ENCODE results near the gene OPCML. TPM values are rescaled to one million over a fixed set of nuclear protein-coding genes. Genes with fewer than 3 reads are reported as not detected.

OPCML gene
- total and polyA plus RNA-seq, 2 experiments from 2014 or later: 1.2 to 4.4 TPM

GRCh38 chr11:132681971-132682370 lies 850.3 kb downstream of the OPCML start (continued):
- TF ChIP-seq ZNF462 (CRISPR knock-in tag; IDR thresholded peaks at IDR 0.05) (no peak), ETS1 (IDR thresholded peaks at IDR 0.05) (no peak), POLR2AphosphoS5 (IDR thresholded peaks at IDR 0.05; ENCODE audit: low read depth) (no peak)

- H3K27me3 ChIP-seq (ENCODE audit: insufficient read depth): no peaks in the 10 kb centered on the region
- no peak overlapping the region for H3K4me3 Mint-ChIP-seq
- no peak for TF ChIP-seq POLR2AphosphoS5 (IDR thresholded peaks at IDR 0.05; ENCODE audit: low read depth)
- no peak for TF ChIP-seq REST (IDR thresholded peaks at IDR 0.05; ENCODE audit: unreplicated experiment)
- no peak for TF ChIP-seq ZNF462 (CRISPR knock-in tag; IDR thresholded peaks at IDR 0.05)
Measured at GRCh38 chr11:132680584-132680983, 851.7 kb downstream of the OPCML start.

More at GRCh38 chr11:132680584-132680983, 851.7 kb downstream of the OPCML start:
- Histone ChIP-seq H3K36me3 (ENCODE audit: insufficient read depth) (no peaks in the 10 kb centered on the region), H3K79me2 (replicated peaks; ENCODE audit: insufficient read depth) (no peaks in the 10 kb centered on the region), H3K4me2 (no peak overlapping the region), H2AFZ (no peak overlapping the region), H4K20me1 (replicated peaks; ENCODE audit: insufficient read depth) (no peaks in the 10 kb centered on the region), H3K27ac (ENCODE audit: low read depth) (no peak overlapping the region), H3K9me2 (ENCODE audit: insufficient read depth) (no peaks in the 10 kb centered on the region), H3F3A (replicated peaks; ENCODE audit: low read depth) (no peaks in the 10 kb centered on the region), H3K4me1 (ENCODE audit: insufficient read depth) (no peaks in the 10 kb centered on the region), H3K4me3 (no peak overlapping the region)
- H3K27ac Mint-ChIP-seq: no peak overlapping the region
- no peak for DNase-seq (ENCODE audit: low spot score)
- ATAC-seq: no peak
- H3K36me3 Mint-ChIP-seq (ENCODE audit: low read depth): no peaks in the 10 kb centered on the region
- H3K9me3 Mint-ChIP-seq: peaks cover 10% of the 10 kb centered on the region; the same call in 2 of the 3 replicates
- no peaks in the 10 kb centered on the region for H3K27me3 Mint-ChIP-seq (ENCODE audit: insufficient read depth, low read depth, poor library complexity)
- no peaks in the 10 kb centered on the region; the same call in 2 of the 3 replicates for H3K4me1 Mint-ChIP-seq

Data from GM23338 (cell line).